PC-9 (cell line): Measurements from ENCODE around the gene LIPC. TPM values are rescaled to one million over a fixed set of nuclear protein-coding genes. Genes with fewer than 3 reads are reported as not detected.

Experiments
- BruUV-seq: library from RNA; stranded (reverse); fragments of 400-500 nt; replicated peaks from 2 replicates; lab custom pipeline; 2021; lab: Mats Ljungman, UMichigan
- CTCF ChIA-PET: fragments of 300-600 bp; sonication (Branson Sonifier 250); formaldehyde crosslinking; loops from one replicate; lab custom pipeline; 2022; ENCODE audit warnings: antibody characterized with exemption; lab: Charles Lee
- POLR2A ChIA-PET: fragments of 300-600 bp; sonication (Branson Sonifier 250); formaldehyde crosslinking; loops from one replicate; lab custom pipeline; 2022; ENCODE audit warnings: antibody characterized with exemption; ENCODE audit not compliant: unreplicated experiment; lab: Charles Lee
- DNase-seq, 2 experiments: peaks; one replicate each; pipeline versions ENCODE4 v3.0.0 to v3.0.0-alpha.2; 2015 to 2022; ENCODE audit warnings: mixed read lengths in 1 of 2
- H2AFZ ChIP-seq: fragments of 200-600 bp; sonication (generic); 2 replicates; pipeline ENCODE4 v1.8.1; 2017; ENCODE audit warnings: antibody characterized with exemption
- H3F3A ChIP-seq: fragments of 200-600 bp; sonication (generic); 2 replicates; pipeline ENCODE4 v1.8.1; 2017; ENCODE audit warnings: antibody characterized with exemption, mild to moderate bottlenecking, low read depth; ENCODE audit not compliant: insufficient read depth
- H3K27ac ChIP-seq: fragments of 200-600 bp; sonication (generic); 2 replicates; pipeline ENCODE4 v1.6.1; 2016; ENCODE audit warnings: mixed run types
- H3K27me3 ChIP-seq: fragments of 200-600 bp; sonication (generic); 2 replicates; pipeline ENCODE4 v1.6.1; 2016; ENCODE audit warnings: low read depth, mixed run types; ENCODE audit not compliant: insufficient read depth
- H3K36me3 ChIP-seq: fragments of 200-600 bp; sonication (generic); 2 replicates; pipeline ENCODE4 v1.6.1; 2016; ENCODE audit warnings: low read depth, mixed run types
- H3K4me1 ChIP-seq: fragments of 200-600 bp; sonication (generic); replicated peaks from 2 replicates; pipeline ENCODE4 v1.6.1; 2016; ENCODE audit warnings: mixed run types; ENCODE audit not compliant: insufficient read depth
- H3K4me2 ChIP-seq: fragments of 200-600 bp; sonication (generic); 2 replicates; pipeline ENCODE4 v1.6.1; 2017; ENCODE audit warnings: mixed run types
- H3K4me3 ChIP-seq: fragments of 200-600 bp; sonication (generic); 2 replicates; pipeline ENCODE4 v1.6.1; 2016; ENCODE audit warnings: mixed run types
- H3K79me2 ChIP-seq: fragments of 200-600 bp; sonication (generic); 2 replicates; pipeline ENCODE4 v1.6.1; 2017; ENCODE audit warnings: low read depth, mixed run types
- H3K9me2 ChIP-seq: fragments of 200-600 bp; sonication (generic); 2 replicates; pipeline ENCODE4 v1.8.1; 2017; ENCODE audit warnings: mild to moderate bottlenecking; ENCODE audit not compliant: insufficient read depth
- H3K9me3 ChIP-seq: fragments of 200-600 bp; sonication (generic); 2 replicates; pipeline ENCODE4 v1.8.1; 2016; ENCODE audit warnings: low read depth; ENCODE audit not compliant: insufficient read depth
- H4K20me1 ChIP-seq: fragments of 200-600 bp; sonication (generic); 2 replicates; pipeline ENCODE4 v1.8.1; 2017; ENCODE audit not compliant: insufficient read depth
- CTCF ChIP-seq: fragments of 200-600 bp; sonication (generic); conservative IDR thresholded peaks from 2 replicates; pipeline ENCODE4 v1.6.1; 2017; ENCODE audit warnings: mixed run types, antibody characterized with exemption, mild to moderate bottlenecking, moderate library complexity
- EZH2 ChIP-seq: fragments of 200-600 bp; sonication (generic); IDR thresholded peaks from 2 replicates; pipeline ENCODE4 v1.8.0; 2017; ENCODE audit warnings: antibody characterized with exemption, low read depth
- intact Hi-C: fragments of 100-400 bp; cut with micrococcal nuclease; formaldehyde crosslinking; loops from one replicate; pipeline ENCODE4 v1.10.0; 2022; ENCODE audit not compliant: unreplicated experiment
- total RNA-seq: library from RNA; stranded (reverse); gene quantifications from 2 replicates; pipeline ENCODE4 v1.2.3, GENCODE V29; 2021

The LIPC gene
- total RNA-seq, 1 experiment from 2014 or later: not detected

DNA sequence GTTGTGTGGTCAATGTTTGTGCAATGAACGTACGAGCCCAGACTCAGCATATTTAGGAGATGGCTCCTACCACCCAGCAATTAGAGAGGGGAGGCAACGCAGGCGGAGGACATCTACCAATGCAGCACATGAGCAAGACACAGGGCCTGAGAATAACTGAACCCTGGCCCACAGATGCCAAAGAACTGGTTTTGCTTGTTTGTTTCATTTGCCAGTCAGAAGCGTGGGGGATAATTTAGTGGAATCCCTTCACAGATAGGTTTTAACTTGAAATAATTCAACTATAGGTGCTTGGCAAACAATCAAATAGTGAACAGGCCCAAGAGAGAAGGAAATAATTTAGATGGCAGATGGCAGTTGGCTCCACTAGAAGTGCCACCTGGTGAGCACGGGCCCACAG lies 54.8 kb downstream of the LIPC start:
- no peak for DNase-seq
- Histone ChIP-seq H3K9me2 (no peaks in the 10 kb centered on the region), H4K20me1 (no peaks in the 10 kb centered on the region), H3K36me3 (no peaks in the 10 kb centered on the region), H3K4me1 (peaks cover 9% of the 10 kb centered on the region), H3K27me3 (no peaks in the 10 kb centered on the region), H3K4me3 (no peak overlapping the region), H3F3A (peaks cover 7% of the 10 kb centered on the region; the same call in 1 of the 2 replicates), H2AFZ (no peak overlapping the region), H3K4me2 (no peak overlapping the region), H3K9me3 (peaks cover 5% of the 10 kb centered on the region), H3K27ac (peak overlapping the region; percentile 19; the same call in 1 of the 2 replicates), H3K79me2 (no peaks in the 10 kb centered on the region)
- ChIA-PET POLR2A (interaction anchor here (0.7 kb wide), 1 partner anchor 16 kb away, joined by 3 read pairs; no protein-coding TSS in a partner anchor), CTCF (no interaction called here)
- BruUV-seq: no TSS peak
- intact Hi-C loops: no loop called here
- no peak for TF ChIP-seq CTCF
- TF ChIP-seq EZH2: no peak

DNA sequence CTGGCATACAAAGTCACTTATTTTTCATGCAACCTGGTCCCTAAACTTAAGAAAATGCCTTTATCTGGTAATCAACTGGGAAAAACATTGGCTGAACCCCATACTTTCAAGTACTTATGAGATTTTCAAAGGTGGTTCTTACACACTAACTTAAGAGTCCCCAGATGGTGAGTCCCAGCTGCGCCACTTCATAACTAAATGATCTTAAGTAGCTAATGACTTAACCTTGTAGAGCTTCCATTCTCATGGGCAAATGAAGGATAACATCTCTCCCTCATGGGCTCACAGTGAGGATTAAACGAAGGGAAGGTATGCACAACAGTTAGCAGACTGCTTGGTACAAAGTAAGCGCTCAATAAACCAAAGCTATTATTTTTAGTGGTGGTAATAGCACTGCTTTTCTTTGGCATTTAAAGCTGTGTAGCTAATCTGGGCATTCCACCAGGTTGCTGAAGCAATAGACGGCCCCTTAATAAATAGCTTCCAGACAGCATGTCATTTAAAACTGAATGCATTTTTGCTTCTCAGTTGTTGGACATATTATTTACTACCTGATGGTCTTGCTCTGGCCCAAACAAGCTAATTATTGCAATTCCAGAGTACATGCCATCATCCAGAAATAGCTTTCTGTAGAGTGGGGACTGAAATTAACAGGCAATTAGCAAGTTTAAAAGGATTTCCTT lies 55.4 kb downstream of the LIPC start:
- intact Hi-C loops: no loop called here
- CTCF ChIA-PET: no interaction called here

DNA sequence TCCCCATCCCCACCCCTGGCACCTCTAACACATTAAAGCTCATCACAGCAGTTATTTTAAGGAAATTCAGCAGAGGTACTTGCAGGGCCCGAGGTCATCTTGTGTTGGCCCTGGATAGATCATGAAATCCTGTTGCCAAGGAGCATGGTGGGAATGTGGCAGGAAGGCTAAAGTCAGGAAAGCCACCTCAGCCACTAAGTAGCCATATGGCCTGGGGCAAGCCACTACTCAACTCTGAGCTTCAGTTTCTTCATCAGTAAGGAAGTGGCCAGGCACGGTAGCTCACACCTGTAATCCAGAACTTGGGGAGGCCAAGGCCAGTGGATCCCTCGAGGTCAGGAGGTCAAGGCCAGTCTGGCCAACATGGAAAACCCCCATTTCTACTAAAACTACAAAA lies 55.9 kb downstream of the LIPC start:
- Histone ChIP-seq H3K9me3 (peaks cover 5% of the 10 kb centered on the region), H3K9me2 (no peaks in the 10 kb centered on the region), H3K79me2 (no peaks in the 10 kb centered on the region), H2AFZ (no peak overlapping the region), H3K4me1 (peaks cover 9% of the 10 kb centered on the region), H3K27me3 (no peaks in the 10 kb centered on the region), H3F3A (peaks cover 7% of the 10 kb centered on the region; the same call in 1 of the 2 replicates), H3K4me2 (no peak overlapping the region), H3K36me3 (no peaks in the 10 kb centered on the region), H4K20me1 (no peaks in the 10 kb centered on the region), H3K4me3 (no peak overlapping the region), H3K27ac (no peak overlapping the region)
- ChIA-PET CTCF (no interaction called here), POLR2A (interaction anchor here (0.5 to 0.6 kb wide), 2 partner anchors 57 to 379 kb away, joined by 3 read pairs; no protein-coding TSS in a partner anchor)
- no TSS peak for BruUV-seq
- intact Hi-C loops: no loop called here
- TF ChIP-seq CTCF (no peak), EZH2 (no peak)
- DNase-seq: no peak

More for the DNA sequence above, 55.4 kb downstream of the LIPC start:
- H4K20me1 ChIP-seq: no peaks in the 10 kb centered on the region
- peaks cover 9% of the 10 kb centered on the region for H3K4me1 ChIP-seq
- H3F3A ChIP-seq: peaks cover 7% of the 10 kb centered on the region; the same call in 1 of the 2 replicates
- H3K27me3 ChIP-seq: no peaks in the 10 kb centered on the region
- no peaks in the 10 kb centered on the region for H3K36me3 ChIP-seq
- peaks cover 5% of the 10 kb centered on the region for H3K9me3 ChIP-seq
- peak overlapping the region; percentile 19; the same call in 1 of the 2 replicates for H3K27ac ChIP-seq
- TF ChIP-seq EZH2: no peak
- TF ChIP-seq CTCF: no peak
- no peaks in the 10 kb centered on the region for H3K9me2 ChIP-seq
- no peak overlapping the region for H3K4me2 ChIP-seq
- H3K79me2 ChIP-seq: no peaks in the 10 kb centered on the region
- no peak overlapping the region for H2AFZ ChIP-seq
- no peak overlapping the region for H3K4me3 ChIP-seq
- BruUV-seq: no TSS peak
- DNase-seq: no peak
- POLR2A ChIA-PET: interaction anchor here (0.5 to 0.7 kb wide), 2 partner anchors 17 to 379 kb away, joined by 3 read pairs; no protein-coding TSS in a partner anchor
